Type B pancreatic cell (in vitro differentiated cells): ENCODE measurements around the gene MED8. TPM values are rescaled to one million over a fixed set of nuclear protein-coding genes. Genes with fewer than 3 reads are reported as not detected.

Source experiments
- DNase-seq: peaks from one replicate; pipeline ENCODE4 v3.0.0; 2021; ENCODE audit warnings: mixed read lengths; ENCODE audit not compliant: unreplicated experiment; ENCODE audit errors: extremely low spot score
- H3K27ac Mint-ChIP-seq: 2 replicates; pipeline ENCODE4 v1.8.0; 2021; ENCODE audit warnings: mild to moderate bottlenecking, mixed read lengths
- H3K27me3 Mint-ChIP-seq: 2 replicates; pipeline ENCODE4 v1.8.0; 2021; ENCODE audit warnings: mixed read lengths
- H3K36me3 Mint-ChIP-seq: 2 replicates; pipeline ENCODE4 v1.8.0; 2021; ENCODE audit warnings: mixed read lengths
- H3K4me1 Mint-ChIP-seq: one replicate; pipeline ENCODE4 v1.8.0; 2021; ENCODE audit warnings: mixed read lengths; ENCODE audit not compliant: unreplicated experiment
- H3K4me3 Mint-ChIP-seq: 2 replicates; pipeline ENCODE4 v1.8.0; 2021; ENCODE audit warnings: mild to moderate bottlenecking, mixed read lengths
- H3K9me3 Mint-ChIP-seq: 2 replicates; pipeline ENCODE4 v1.8.0; 2021; ENCODE audit warnings: mixed read lengths
- CTCF ChIP-seq: fragments of 200-600 bp; sonication (generic); conservative IDR thresholded peaks from 2 replicates; pipeline ENCODE4 v1.5.0; 2021; ENCODE audit warnings: antibody characterized with exemption, mild to moderate bottlenecking
- total RNA-seq: library from RNA; stranded (reverse); gene quantifications from 2 replicates; pipeline ENCODE4 v1.2.1, GENCODE V29; 2021; ENCODE audit warnings: low replicate concordance

MED8 gene
- total RNA-seq, 1 donor from 2014 or later = 37.2 TPM

GRCh38 chr1:43350976-43351375 is 38.6 kb downstream of the MED8 start:
- Mint-ChIP-seq H3K27me3 (peaks cover 4% of the 10 kb centered on the region), H3K4me1 (peaks cover 7% of the 10 kb centered on the region), H3K4me3 (no peak overlapping the region), H3K9me3 (no peaks in the 10 kb centered on the region), H3K27ac (peak overlapping the region; percentile 6), H3K36me3 (no peaks in the 10 kb centered on the region)
- DNase-seq = no peak
- no peak for TF ChIP-seq CTCF

GRCh38 chr1:43349594-43350306 is 39.9 kb downstream of the MED8 start:
- DNase-seq = no peak
- Mint-ChIP-seq H3K9me3 (no peaks in the 10 kb centered on the region), H3K4me3 (peak overlapping the region; percentile 88), H3K27me3 (peaks cover 4% of the 10 kb centered on the region), H3K36me3 (no peaks in the 10 kb centered on the region), H3K4me1 (peaks cover 7% of the 10 kb centered on the region), H3K27ac (peak overlapping the region; percentile 97)
- TF ChIP-seq CTCF = no peak

- TF ChIP-seq CTCF = no peak
- H3K4me1 Mint-ChIP-seq = peaks cover 7% of the 10 kb centered on the region
- H3K27me3 Mint-ChIP-seq = peaks cover 4% of the 10 kb centered on the region
- peak overlapping the region; percentile 97 for H3K27ac Mint-ChIP-seq
- H3K36me3 Mint-ChIP-seq = no peaks in the 10 kb centered on the region
- no peaks in the 10 kb centered on the region for H3K9me3 Mint-ChIP-seq
- peak overlapping the region; percentile 88 for H3K4me3 Mint-ChIP-seq
- DNase-seq = peak; percentile 94
These were observed 40.6 kb downstream of the MED8 start for GRCh38 chr1:43348809-43349593.

- Mint-ChIP-seq H3K4me3 (peak overlapping the region; percentile 80), H3K27me3 (peaks cover 4% of the 10 kb centered on the region), H3K36me3 (no peaks in the 10 kb centered on the region), H3K27ac (peak overlapping the region; percentile 83), H3K4me1 (peaks cover 7% of the 10 kb centered on the region), H3K9me3 (no peaks in the 10 kb centered on the region)
- no peak for TF ChIP-seq CTCF
- DNase-seq = no peak
These were observed 41.2 kb downstream of the MED8 start for GRCh38 chr1:43348343-43348808.

- Mint-ChIP-seq H3K36me3 (no peaks in the 10 kb centered on the region), H3K4me3 (no peak overlapping the region), H3K9me3 (no peaks in the 10 kb centered on the region), H3K4me1 (peaks cover 7% of the 10 kb centered on the region), H3K27me3 (peaks cover 4% of the 10 kb centered on the region), H3K27ac (no peak overlapping the region)
- no peak for DNase-seq
- TF ChIP-seq CTCF = no peak
These were observed 43.0 kb downstream of the MED8 start for GRCh38 chr1:43346636-43347035.
